GM12801 (cell line): Measurements from ENCODE around the gene CPSF3.

ENCODE experiments used
- CTCF ChIP-seq: IDR thresholded peaks from one replicate; pipeline ENCODE4 v1.5.1; 2011; ENCODE audit warnings: control low read depth; ENCODE audit not compliant: insufficient read length; ENCODE audit errors: extremely low read depth

Gene CPSF3

GRCh38 chr2:9465170-9465569 is 41.7 kb downstream of the CPSF3 start:
- no peak for TF ChIP-seq CTCF

GRCh38 chr2:9466147-9466683 is 42.8 kb downstream of the CPSF3 start:
- no peak for TF ChIP-seq CTCF

GRCh38 chr2:9467687-9468086 is 44.2 kb downstream of the CPSF3 start:
- no peak for TF ChIP-seq CTCF

GRCh38 chr2:9471206-9471605 is 47.8 kb downstream of the CPSF3 start:
- TF ChIP-seq CTCF, result no peak

GRCh38 chr2:9472511-9472910 is 49.1 kb downstream of the CPSF3 start:
- TF ChIP-seq CTCF, result no peak

GRCh38 chr2:9473308-9473984 is 50.0 kb downstream of the CPSF3 start:
- no peak for TF ChIP-seq CTCF

GRCh38 chr2:9473985-9474360 is 50.5 kb downstream of the CPSF3 start:
- no peak for TF ChIP-seq CTCF
